ENCODE results near the gene ZNF414. TPM values are rescaled to one million over a fixed set of nuclear protein-coding genes. Genes with fewer than 3 reads are reported as not detected.

ZNF414 gene
- total RNA-seq, 2 donors from 2014 or later = 25.4 to 34.2 TPM

DNA sequence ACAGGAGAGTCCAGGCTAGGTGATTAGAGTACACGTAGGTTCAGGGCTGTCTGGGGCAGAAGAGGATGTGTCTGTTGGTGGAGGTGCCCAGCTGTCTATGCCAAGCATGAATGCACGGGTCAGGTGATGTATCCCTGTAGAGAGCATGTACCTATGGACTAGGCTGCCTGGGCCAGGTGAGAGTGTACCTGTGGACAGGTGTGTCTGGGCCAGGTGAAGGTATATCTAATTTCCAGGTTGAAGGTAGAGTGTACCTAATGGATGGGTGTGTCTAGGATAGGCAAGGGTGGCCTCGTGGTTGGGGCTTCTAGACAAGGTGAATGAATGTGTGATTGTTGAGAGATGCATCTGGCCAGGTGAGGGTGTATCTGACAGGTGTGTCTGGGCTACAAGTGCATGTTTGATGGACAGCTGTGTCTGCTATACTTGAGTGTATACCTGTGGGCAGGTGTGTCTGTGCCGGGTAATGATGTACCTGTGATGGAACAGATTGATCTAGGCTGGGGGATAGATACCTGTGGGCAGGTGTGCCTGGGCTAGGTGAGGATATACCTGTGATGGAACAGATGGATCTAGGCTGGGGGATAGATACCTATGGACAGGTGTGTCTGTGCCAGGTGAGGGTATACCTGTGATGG lies 15.5 kb upstream of the ZNF414 start:
- Histone ChIP-seq H3K27me3 (no peaks in the 10 kb centered on the region), H3K4me3 (no peak overlapping the region), H3K27ac (no peak overlapping the region), H3K36me3 (replicated peaks in 1 of 2; ENCODE audit: insufficient read depth in 1 of 2, low read depth in 2 of 2) (no peaks in the 10 kb centered on the region), H3K4me1 (peaks cover 15% of the 10 kb centered on the region), H3K9me3 (no peaks in the 10 kb centered on the region)
- intact Hi-C loops (cut with DNase I) = no loop called here
- WGBS, 2 donors = 79 to 86% methylated on average over 4 of the region's 4 CpGs
- DNase-seq (no peak), ATAC-seq (no peak)
- TF ChIP-seq, protein P1, sequence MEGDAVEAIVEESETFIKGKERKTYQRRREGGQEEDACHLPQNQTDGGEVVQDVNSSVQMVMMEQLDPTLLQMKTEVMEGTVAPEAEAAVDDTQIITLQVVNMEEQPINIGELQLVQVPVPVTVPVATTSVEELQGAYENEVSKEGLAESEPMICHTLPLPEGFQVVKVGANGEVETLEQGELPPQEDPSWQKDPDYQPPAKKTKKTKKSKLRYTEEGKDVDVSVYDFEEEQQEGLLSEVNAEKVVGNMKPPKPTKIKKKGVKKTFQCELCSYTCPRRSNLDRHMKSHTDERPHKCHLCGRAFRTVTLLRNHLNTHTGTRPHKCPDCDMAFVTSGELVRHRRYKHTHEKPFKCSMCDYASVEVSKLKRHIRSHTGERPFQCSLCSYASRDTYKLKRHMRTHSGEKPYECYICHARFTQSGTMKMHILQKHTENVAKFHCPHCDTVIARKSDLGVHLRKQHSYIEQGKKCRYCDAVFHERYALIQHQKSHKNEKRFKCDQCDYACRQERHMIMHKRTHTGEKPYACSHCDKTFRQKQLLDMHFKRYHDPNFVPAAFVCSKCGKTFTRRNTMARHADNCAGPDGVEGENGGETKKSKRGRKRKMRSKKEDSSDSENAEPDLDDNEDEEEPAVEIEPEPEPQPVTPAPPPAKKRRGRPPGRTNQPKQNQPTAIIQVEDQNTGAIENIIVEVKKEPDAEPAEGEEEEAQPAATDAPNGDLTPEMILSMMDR (IDR thresholded peaks at IDR 0.05) = no peak
- TF ChIP-seq POLR2A (IDR thresholded peaks at IDR 0.05) = no peak

GRCh38 chr19:8528500-8528899 lies 14.5 kb upstream of the ZNF414 start:
- DNase-seq (no peak), ATAC-seq (no peak)
- Histone ChIP-seq H3K36me3 (replicated peaks in 1 of 2; ENCODE audit: insufficient read depth in 1 of 2, low read depth in 2 of 2) (no peaks in the 10 kb centered on the region), H3K27me3 (no peaks in the 10 kb centered on the region), H3K4me1 (peaks cover 15% of the 10 kb centered on the region), H3K27ac (no peak overlapping the region), H3K9me3 (no peaks in the 10 kb centered on the region), H3K4me3 (no peak overlapping the region)
- TF ChIP-seq, protein P1 (IDR thresholded peaks at IDR 0.05) = no peak
- TF ChIP-seq POLR2A (IDR thresholded peaks at IDR 0.05) = no peak
- 50 to 55% methylated on average over 4 of the region's 4 CpGs for WGBS, 2 donors
- intact Hi-C loops (cut with DNase I) = no loop called here

GRCh38 chr19:8526345-8527091 lies 12.6 kb upstream of the ZNF414 start:
- WGBS, 2 donors = 7 to 9% methylated on average over 16 to 56 of the region's 57 CpGs
- Histone ChIP-seq H3K27me3 (no peaks in the 10 kb centered on the region), H3K27ac (peak overlapping the region; percentile 76 to 93 (median 87)), H3K36me3 (replicated peaks in 1 of 2; ENCODE audit: insufficient read depth in 1 of 2, low read depth in 2 of 2) (no peaks in the 10 kb centered on the region), H3K4me3 (peak overlapping the region; percentile 56 to 68), H3K4me1 (peaks cover 15% of the 10 kb centered on the region), H3K9me3 (no peaks in the 10 kb centered on the region)
- peak; percentile 75 for ATAC-seq
- TF ChIP-seq, protein P1 (IDR thresholded peaks at IDR 0.05) = no peak
- no peak for TF ChIP-seq POLR2A (IDR thresholded peaks at IDR 0.05)
- intact Hi-C loops (cut with DNase I) = no loop called here
- peak; percentile 92 to 94 (median 93) for DNase-seq

- intact Hi-C loops (cut with DNase I) = no loop called here
- 12 to 32% methylated on average over 9 to 15 of the region's 15 CpGs for WGBS, 2 donors
- Histone ChIP-seq H3K27ac (peak overlapping the region in 3 of 4 donors; percentile 74 to 89 (median 87)), H3K4me1 (peaks cover 15% of the 10 kb centered on the region), H3K27me3 (no peaks in the 10 kb centered on the region), H3K9me3 (no peaks in the 10 kb centered on the region), H3K4me3 (no peak overlapping the region), H3K36me3 (replicated peaks in 1 of 2; ENCODE audit: insufficient read depth in 1 of 2, low read depth in 2 of 2) (no peaks in the 10 kb centered on the region)
- TF ChIP-seq, protein P1 (IDR thresholded peaks at IDR 0.05) = peak in 2 of 7 experiments; percentile 22 to 28
- no peak for TF ChIP-seq POLR2A (IDR thresholded peaks at IDR 0.05)
- DNase-seq (no peak), ATAC-seq (peak; percentile 1)
Observed at GRCh38 chr19:8525401-8525684, 11.4 kb upstream of the ZNF414 start.

Measured in body of pancreas (tissue), 4 donors.